Activated CD8-positive, alpha-beta memory T cell treated with anti-CD3 and anti-CD28 coated beads for 1 hour (primary cell): ENCODE measurements around the gene ITPR2.
"Not testable (repeated sequence)": the region's sequence is repeated elsewhere in the genome, so short reads cannot be mapped to it uniquely, and the experiment has no call there.

ENCODE experiments used
- DNase-seq, 2 donors: peaks; one replicate each; pipeline ENCODE4 v3.0.0-alpha.2; 2020; ENCODE audit warnings: low read depth in 1 of 2; ENCODE audit errors: extremely low read depth in 1 of 2

Gene ITPR2

GRCh38 chr12:26633591-26634210 lies 199.3 kb downstream of the ITPR2 start:
- no peak for DNase-seq

GRCh38 chr12:26632756-26633155 lies 200.2 kb downstream of the ITPR2 start:
- DNase-seq: no peak

GRCh38 chr12:26631846-26632245 lies 201.1 kb downstream of the ITPR2 start:
- no peak for DNase-seq

GRCh38 chr12:26630546-26631027 lies 202.4 kb downstream of the ITPR2 start:
- DNase-seq: no peak

GRCh38 chr12:26629864-26630263 lies 203.1 kb downstream of the ITPR2 start:
- DNase-seq: no peak

DNA sequence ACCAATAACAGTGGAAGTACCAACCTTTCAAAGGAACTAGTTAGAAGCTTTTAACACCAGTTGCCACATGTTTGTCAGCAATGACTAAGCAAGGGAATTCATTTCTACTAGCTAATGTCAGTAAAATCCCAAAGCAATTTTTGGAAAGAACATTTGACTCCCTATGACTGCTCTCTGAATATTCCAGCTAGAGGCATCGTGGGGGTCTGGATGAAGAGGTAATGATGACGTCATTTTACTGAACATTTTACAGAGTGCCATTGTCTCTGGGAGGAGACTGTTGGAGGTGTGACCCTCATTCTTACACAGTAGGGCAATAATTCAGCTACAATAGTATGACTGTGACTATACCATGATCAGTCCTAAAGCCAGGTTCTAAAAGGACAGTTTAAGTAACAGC lies 204.8 kb downstream of the ITPR2 start:
- DNase-seq: no peak

DNA sequence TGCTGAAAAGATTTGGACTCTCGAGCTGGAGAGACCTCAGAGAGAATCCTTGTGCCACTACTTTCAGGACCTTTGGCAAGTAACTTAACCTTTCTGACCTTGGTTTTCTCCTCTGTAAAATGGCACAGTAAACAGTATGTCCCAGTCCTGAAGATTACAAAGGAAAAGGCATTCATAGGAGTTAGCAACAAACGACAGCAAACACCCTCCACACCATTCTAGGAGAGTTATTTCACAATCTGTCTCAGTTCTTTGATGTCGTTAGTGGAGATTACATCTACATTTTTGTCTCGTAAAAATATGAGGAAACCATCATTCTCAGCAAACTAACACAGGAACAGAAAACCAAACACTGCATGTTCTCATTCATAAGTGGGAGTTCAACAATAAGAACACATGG lies 205.7 kb downstream of the ITPR2 start:
- DNase-seq: no peak

DNA sequence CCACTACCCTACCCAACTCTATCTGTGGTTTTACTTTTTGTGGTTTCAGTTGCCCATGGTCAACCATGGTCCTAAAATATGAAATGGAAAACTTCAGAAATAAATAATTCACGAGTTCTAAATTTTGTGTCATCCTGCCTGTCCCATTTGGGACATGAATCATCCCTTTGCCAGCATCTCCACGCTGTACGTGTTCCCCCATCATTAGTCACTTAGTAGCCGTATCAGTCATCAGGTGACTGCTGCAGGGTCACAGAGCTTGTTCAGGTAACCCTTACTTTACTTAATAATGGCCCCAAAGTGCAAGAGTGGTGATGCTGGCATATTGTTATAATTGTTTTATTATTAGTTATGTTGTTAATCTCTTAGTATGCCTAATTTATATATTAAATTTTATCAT lies 209.9 kb downstream of the ITPR2 start:
- no peak for DNase-seq

- DNase-seq: no peak
These were observed 210.4 kb downstream of the ITPR2 start for GRCh38 chr12:26622601-26623000.

DNA sequence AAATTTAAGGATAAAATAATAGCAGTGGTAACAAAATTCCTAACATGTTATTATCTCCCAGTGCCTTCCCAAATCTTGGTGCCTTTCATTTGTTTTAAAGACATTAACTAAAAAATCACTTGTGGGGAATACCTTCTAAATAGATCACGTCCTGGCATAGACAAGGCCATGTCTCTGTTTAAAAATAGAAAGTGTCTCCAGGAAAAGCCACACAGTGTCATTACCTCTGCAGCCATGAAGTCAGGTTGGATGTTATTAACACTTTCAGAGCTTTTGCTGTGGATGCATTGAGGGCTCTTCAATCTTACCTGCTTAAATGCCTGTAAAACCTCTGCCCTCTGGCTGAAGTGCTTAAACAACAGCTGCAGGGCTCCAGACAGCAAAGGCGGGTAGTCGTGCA lies 211.1 kb downstream of the ITPR2 start:
- DNase-seq: no peak

DNA sequence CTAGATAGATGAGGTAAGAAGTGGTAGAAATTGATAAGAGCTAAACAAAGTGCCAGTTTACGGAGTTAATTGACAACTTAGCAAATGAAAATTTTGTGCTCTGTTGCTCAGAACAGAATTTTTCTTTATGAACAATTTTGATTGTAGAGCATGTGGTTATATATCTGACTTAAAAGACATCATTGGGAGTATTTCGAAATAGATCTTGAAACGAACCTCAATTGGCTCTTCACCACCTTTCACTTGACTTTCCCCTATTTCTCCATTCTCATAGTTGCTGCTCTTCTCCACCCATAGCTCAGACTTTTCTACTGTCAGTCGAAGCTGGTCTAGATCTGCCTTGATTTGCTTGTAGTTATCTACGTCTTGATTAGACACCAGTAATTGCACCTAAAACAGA lies 212.1 kb downstream of the ITPR2 start:
- DNase-seq: no peak

DNA sequence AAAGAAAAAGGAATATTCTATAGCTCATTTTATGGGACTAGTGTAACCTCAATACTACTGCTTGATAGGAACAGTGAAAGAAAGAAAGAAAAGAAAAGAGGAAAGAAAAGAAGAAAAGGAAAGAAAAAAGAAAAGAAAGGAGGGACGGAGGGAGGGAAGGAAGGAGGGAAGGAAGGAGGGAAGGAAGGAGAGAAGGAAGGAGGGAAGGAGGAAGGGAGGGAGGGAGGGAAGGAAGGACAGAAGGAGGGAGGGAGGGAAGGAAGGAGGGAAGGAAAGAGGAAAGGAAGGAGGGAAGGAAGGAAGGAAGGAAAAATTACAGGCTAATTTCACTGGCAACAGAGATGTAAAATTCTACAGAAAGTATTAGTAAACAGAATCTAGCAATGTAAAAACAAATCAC lies 215.5 kb downstream of the ITPR2 start:
- DNase-seq: no peak

GRCh38 chr12:26614011-26614616 lies 218.9 kb downstream of the ITPR2 start:
- DNase-seq: no peak

DNA sequence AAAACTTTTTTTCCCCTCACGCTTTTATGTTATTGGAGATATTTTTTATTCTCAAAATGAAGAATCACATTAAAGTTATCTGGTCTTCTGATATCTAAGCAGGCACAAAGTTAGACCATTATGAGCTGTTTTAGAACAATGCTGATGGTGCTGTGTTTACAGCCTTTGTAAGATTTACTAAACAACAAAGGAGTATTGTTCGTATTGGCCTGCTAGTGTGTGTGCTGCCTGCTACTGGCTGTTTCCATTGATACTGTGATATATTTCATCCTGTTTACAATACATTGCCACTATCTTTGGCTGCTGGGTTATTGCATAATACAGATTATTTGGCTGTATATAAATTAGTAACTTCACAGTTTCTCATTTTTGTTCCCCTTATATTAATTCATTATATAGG lies 220.8 kb downstream of the ITPR2 start:
- no peak for DNase-seq

GRCh38 chr12:26611598-26611997 lies 221.4 kb downstream of the ITPR2 start:
- DNase-seq: no peak

DNA sequence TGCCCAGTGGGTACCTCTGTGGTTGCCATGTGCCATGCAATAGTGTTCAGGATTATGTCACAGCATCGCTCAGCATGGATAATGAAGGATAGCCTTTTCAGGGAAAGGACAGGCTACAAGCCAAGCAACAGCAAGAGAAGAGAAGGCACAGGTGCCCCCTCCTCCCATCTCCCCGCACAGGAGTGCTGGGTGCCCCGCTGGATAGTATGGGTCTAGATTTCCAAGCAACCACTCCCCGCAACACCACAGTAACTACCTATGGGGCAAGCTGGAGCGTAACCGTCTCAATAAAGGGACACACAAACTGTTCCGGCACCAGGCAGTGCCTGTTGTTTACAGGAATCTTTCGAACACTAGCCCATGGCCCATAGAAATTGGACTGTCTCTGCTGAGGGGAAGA lies 222.2 kb downstream of the ITPR2 start:
- DNase-seq: no peak

- no peak for DNase-seq
These were observed 223.0 kb downstream of the ITPR2 start for GRCh38 chr12:26609986-26610385.

- DNase-seq: no peak
These were observed 224.3 kb downstream of the ITPR2 start for GRCh38 chr12:26608706-26609105.

DNA sequence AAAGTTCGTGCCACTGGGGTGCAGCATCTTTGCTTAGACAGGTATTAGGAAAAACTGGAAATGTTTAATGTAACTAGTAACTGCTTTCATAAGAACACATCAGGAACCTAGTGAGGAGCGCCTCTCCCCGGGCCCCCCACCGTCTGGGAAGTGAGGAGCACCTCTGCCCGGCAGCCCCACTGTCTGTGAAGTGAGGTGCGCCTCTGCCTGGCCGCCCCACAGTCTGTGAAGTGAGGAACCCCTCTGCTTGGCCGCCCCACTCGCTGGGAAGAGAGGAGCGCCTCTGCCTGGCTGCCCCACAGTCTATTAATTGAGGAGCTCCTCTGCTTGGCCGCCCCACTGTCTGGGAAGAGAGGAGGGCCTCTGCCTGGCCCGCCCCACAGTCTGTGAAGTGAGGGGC lies 224.7 kb downstream of the ITPR2 start:
- DNase-seq: no peak

- DNase-seq: no peak
These were observed 226.1 kb downstream of the ITPR2 start for GRCh38 chr12:26606911-26607310.

GRCh38 chr12:26604813-26605212 lies 228.2 kb downstream of the ITPR2 start:
- DNase-seq: not testable (repeated sequence)

- DNase-seq: no peak
These were observed 233.8 kb downstream of the ITPR2 start for GRCh38 chr12:26599096-26599695.
